ENCODE data around the gene FTCDNL1. TPM values are rescaled to one million over a fixed set of nuclear protein-coding genes. Genes with fewer than 3 reads are reported as not detected.

The FTCDNL1 gene
- total and polyA plus RNA-seq, 5 donors from 2014 or later: 0.28 to 1.3 (median 0.44) TPM; not detected in 1

GRCh38 chr2:199855812-199856211, 4.8 kb upstream of the FTCDNL1 start:
- no peak overlapping the region for H3K4me3 Mint-ChIP-seq
- DNase-seq (no peak), ATAC-seq (ENCODE audit: low read depth in 2 of 2) (no peak)
- no peaks in the 10 kb centered on the region for H3K9me3 ChIP-seq (ENCODE audit: control insufficient read depth in 2 of 2, low read length in 2 of 2)
- no peak overlapping the region for H3K4me3 ChIP-seq (ENCODE audit: low read depth, low read length)
- H3K27me3 Mint-ChIP-seq: peaks cover 55% of the 10 kb centered on the region
- H3K27me3 ChIP-seq (ENCODE audit: control insufficient read depth, insufficient read depth, low read length): peaks cover 6% of the 10 kb centered on the region
- no peaks in the 10 kb centered on the region for H3K36me3 ChIP-seq (ENCODE audit: control insufficient read depth, insufficient read depth, low read length)
- H3K4me1 ChIP-seq (ENCODE audit: control insufficient read depth, insufficient read depth, low read length, poor library complexity, severe bottlenecking): peaks cover 5% of the 10 kb centered on the region
- peaks cover 0 to 2% (median 0%) of the 10 kb centered on the region in 7 donors for H3K9me3 Mint-ChIP-seq
- H3K27ac ChIP-seq (ENCODE audit: insufficient read depth, low read length, poor library complexity, severe bottlenecking): no peak overlapping the region
- no peak overlapping the region for H3K27ac Mint-ChIP-seq
- peaks cover 4 to 7% (median 6%) of the 10 kb centered on the region in 4 donors for H3K4me1 Mint-ChIP-seq
- no peaks in the 10 kb centered on the region for H3K36me3 Mint-ChIP-seq

GRCh38 chr2:199851883-199852282, 891 bp upstream of the FTCDNL1 start:
- Mint-ChIP-seq H3K27ac (no peak overlapping the region), H3K4me3 (no peak overlapping the region), H3K9me3 (peaks cover 0 to 2% (median 0%) of the 10 kb centered on the region in 7 donors), H3K4me1 (peaks cover 4 to 11% (median 8%) of the 10 kb centered on the region in 4 donors), H3K36me3 (no peaks in the 10 kb centered on the region), H3K27me3 (peaks cover 55% of the 10 kb centered on the region)
- H3K27me3 ChIP-seq (ENCODE audit: control insufficient read depth, insufficient read depth, low read length): peaks cover 6% of the 10 kb centered on the region
- H3K36me3 ChIP-seq (ENCODE audit: control insufficient read depth, insufficient read depth, low read length): no peaks in the 10 kb centered on the region
- no peak overlapping the region for H3K4me3 ChIP-seq (ENCODE audit: low read depth, low read length)
- H3K9me3 ChIP-seq (ENCODE audit: control insufficient read depth in 2 of 2, low read length in 2 of 2): no peaks in the 10 kb centered on the region
- H3K27ac ChIP-seq (ENCODE audit: insufficient read depth, low read length, poor library complexity, severe bottlenecking): no peak overlapping the region
- DNase-seq: no peak
- ATAC-seq (ENCODE audit: low read depth in 2 of 2): no peak
- peaks cover 5% of the 10 kb centered on the region for H3K4me1 ChIP-seq (ENCODE audit: control insufficient read depth, insufficient read depth, low read length, poor library complexity, severe bottlenecking)

- Mint-ChIP-seq H3K9me3 (peaks cover 0 to 2% (median 0%) of the 10 kb centered on the region in 7 donors), H3K27ac (peak overlapping the region in 1 of 3 donors; percentile 79), H3K36me3 (no peaks in the 10 kb centered on the region), H3K4me1 (peaks cover 4 to 11% (median 8%) of the 10 kb centered on the region in 4 donors), H3K27me3 (peaks cover 51% of the 10 kb centered on the region), H3K4me3 (peak overlapping the region; percentile 88 to 98 (median 96))
- ATAC-seq (ENCODE audit: low read depth in 2 of 2) (no peak), DNase-seq (no peak)
- no peak overlapping the region for H3K27ac ChIP-seq (ENCODE audit: insufficient read depth, low read length, poor library complexity, severe bottlenecking)
- peaks cover 6% of the 10 kb centered on the region for H3K27me3 ChIP-seq (ENCODE audit: control insufficient read depth, insufficient read depth, low read length)
- H3K36me3 ChIP-seq (ENCODE audit: control insufficient read depth, insufficient read depth, low read length): no peaks in the 10 kb centered on the region
- H3K9me3 ChIP-seq (ENCODE audit: control insufficient read depth in 2 of 2, low read length in 2 of 2): no peaks in the 10 kb centered on the region
- peaks cover 5% of the 10 kb centered on the region for H3K4me1 ChIP-seq (ENCODE audit: control insufficient read depth, insufficient read depth, low read length, poor library complexity, severe bottlenecking)
- peak overlapping the region; percentile 77 for H3K4me3 ChIP-seq (ENCODE audit: low read depth, low read length)
Observed at GRCh38 chr2:199851501-199851810, 464 bp upstream of the FTCDNL1 start.

GRCh38 chr2:199850218-199850717, 724 bp downstream of the FTCDNL1 start:
- no peak overlapping the region for H3K27ac Mint-ChIP-seq
- DNase-seq: no peak
- peaks cover 2% of the 10 kb centered on the region for H3K27me3 ChIP-seq (ENCODE audit: control insufficient read depth, insufficient read depth, low read length)

GRCh38 chr2:199848389-199849130, 2.4 kb downstream of the FTCDNL1 start:
- Mint-ChIP-seq H3K27me3 (peaks cover 40% of the 10 kb centered on the region), H3K27ac (no peak overlapping the region), H3K4me1 (peaks cover 4 to 15% (median 8%) of the 10 kb centered on the region in 4 donors), H3K36me3 (no peaks in the 10 kb centered on the region), H3K9me3 (peaks cover 0 to 2% (median 0%) of the 10 kb centered on the region in 7 donors), H3K4me3 (peak overlapping the region in 1 of 4 donors; percentile 47)
- ATAC-seq (ENCODE audit: low read depth in 2 of 2): no peak
- no peak for DNase-seq
- H3K4me1 ChIP-seq (ENCODE audit: control insufficient read depth, insufficient read depth, low read length, poor library complexity, severe bottlenecking): peaks cover 5% of the 10 kb centered on the region
- H3K27me3 ChIP-seq (ENCODE audit: control insufficient read depth, insufficient read depth, low read length): peaks cover 2% of the 10 kb centered on the region
- no peaks in the 10 kb centered on the region for H3K9me3 ChIP-seq (ENCODE audit: control insufficient read depth in 2 of 2, low read length in 2 of 2)
- no peak overlapping the region for H3K4me3 ChIP-seq (ENCODE audit: low read depth, low read length)
- H3K36me3 ChIP-seq (ENCODE audit: control insufficient read depth, insufficient read depth, low read length): no peaks in the 10 kb centered on the region
- no peak overlapping the region for H3K27ac ChIP-seq (ENCODE audit: insufficient read depth, low read length, poor library complexity, severe bottlenecking)

More at GRCh38 chr2:199850218-199850717, 724 bp downstream of the FTCDNL1 start:
- Histone ChIP-seq H3K36me3 (ENCODE audit: control insufficient read depth, insufficient read depth, low read length) (no peaks in the 10 kb centered on the region), H3K9me3 (ENCODE audit: control insufficient read depth in 2 of 2, low read length in 2 of 2) (no peaks in the 10 kb centered on the region), H3K4me3 (ENCODE audit: low read depth, low read length) (peak overlapping the region; percentile 4), H3K4me1 (ENCODE audit: control insufficient read depth, insufficient read depth, low read length, poor library complexity, severe bottlenecking) (peaks cover 5% of the 10 kb centered on the region), H3K27ac (ENCODE audit: insufficient read depth, low read length, poor library complexity, severe bottlenecking) (no peak overlapping the region)
- no peaks in the 10 kb centered on the region for H3K36me3 Mint-ChIP-seq
- ATAC-seq (ENCODE audit: low read depth in 2 of 2): no peak
- peaks cover 44% of the 10 kb centered on the region for H3K27me3 Mint-ChIP-seq
- peaks cover 4 to 15% (median 8%) of the 10 kb centered on the region in 4 donors for H3K4me1 Mint-ChIP-seq
- H3K9me3 Mint-ChIP-seq: peaks cover 0 to 2% (median 0%) of the 10 kb centered on the region in 7 donors
- H3K4me3 Mint-ChIP-seq: peak overlapping the region; percentile 69 to 73 (median 72)

- ATAC-seq (ENCODE audit: low read depth in 2 of 2): no peak
- peaks cover 2% of the 10 kb centered on the region for H3K27me3 ChIP-seq (ENCODE audit: control insufficient read depth, insufficient read depth, low read length)
- H3K36me3 ChIP-seq (ENCODE audit: control insufficient read depth, insufficient read depth, low read length): no peaks in the 10 kb centered on the region
- Mint-ChIP-seq H3K4me3 (no peak overlapping the region), H3K4me1 (peaks cover 4 to 15% (median 8%) of the 10 kb centered on the region in 4 donors), H3K9me3 (peaks cover 0 to 2% (median 0%) of the 10 kb centered on the region in 7 donors), H3K27ac (no peak overlapping the region), H3K27me3 (peaks cover 34% of the 10 kb centered on the region), H3K36me3 (no peaks in the 10 kb centered on the region)
- H3K27ac ChIP-seq (ENCODE audit: insufficient read depth, low read length, poor library complexity, severe bottlenecking): no peak overlapping the region
- no peaks in the 10 kb centered on the region for H3K9me3 ChIP-seq (ENCODE audit: control insufficient read depth in 2 of 2, low read length in 2 of 2)
- DNase-seq: no peak
- no peak overlapping the region for H3K4me3 ChIP-seq (ENCODE audit: low read depth, low read length)
- H3K4me1 ChIP-seq (ENCODE audit: control insufficient read depth, insufficient read depth, low read length, poor library complexity, severe bottlenecking): peaks cover 5% of the 10 kb centered on the region
Observed at GRCh38 chr2:199847181-199847864, 3.7 kb downstream of the FTCDNL1 start.

- Mint-ChIP-seq H3K4me1 (peaks cover 0 to 4% (median 0%) of the 10 kb centered on the region in 4 donors), H3K36me3 (peaks cover 4% of the 10 kb centered on the region), H3K4me3 (no peak overlapping the region), H3K27ac (no peak overlapping the region), H3K9me3 (no peaks in the 10 kb centered on the region), H3K27me3 (peaks cover 13% of the 10 kb centered on the region)
- Histone ChIP-seq H3K27ac (ENCODE audit: insufficient read depth, low read length, poor library complexity, severe bottlenecking) (no peak overlapping the region), H3K4me1 (ENCODE audit: control insufficient read depth, insufficient read depth, low read length, poor library complexity, severe bottlenecking) (no peaks in the 10 kb centered on the region), H3K36me3 (ENCODE audit: control insufficient read depth, insufficient read depth, low read length) (no peaks in the 10 kb centered on the region), H3K9me3 (ENCODE audit: control insufficient read depth in 2 of 2, low read length in 2 of 2) (no peaks in the 10 kb centered on the region), H3K27me3 (ENCODE audit: control insufficient read depth, insufficient read depth, low read length) (peaks cover 2% of the 10 kb centered on the region), H3K4me3 (ENCODE audit: low read depth, low read length) (no peak overlapping the region)
- ATAC-seq (ENCODE audit: low read depth in 2 of 2): no peak
- DNase-seq: no peak
Observed at GRCh38 chr2:199842631-199843395, 8.2 kb downstream of the FTCDNL1 start.
